A549 (cell line): ENCODE data around the gene FARSB. TPM values are rescaled to one million over a fixed set of nuclear protein-coding genes. Genes with fewer than 3 reads are reported as not detected.

Experiments
- ATAC-seq, 2 experiments: fragments of 200-7000 bp in 1 of 2; fragments of >200 bp in 1 of 2; cut with Nextera tagmentation in 1 of 2; cut with Tn5 transposase in 1 of 2; 3 replicates each; pipeline versions ENCODE4 v1.8.0 to v1.9.1; 2018 to 2020; ENCODE audit warnings: mild to moderate bottlenecking in 1 of 2, moderate library complexity in 1 of 2
- CTCF ChIA-PET: fragments of 300-600 bp; sonication (Branson Sonifier 250); formaldehyde crosslinking; extraction: SDS; loops from one replicate; lab custom pipeline; 2021; ENCODE audit warnings: antibody characterized with exemption, inconsistent platforms; lab: Yijun Ruan, JAX
- POLR2A ChIA-PET: fragments of 350-600 bp; formaldehyde crosslinking; extraction: SDS; loops from one replicate; lab custom pipeline; 2021; ENCODE audit warnings: antibody characterized with exemption, inconsistent platforms; lab: Yijun Ruan, JAX
- DNase-seq, 2 experiments: peaks; one replicate each; pipeline versions ENCODE4 v3.0.0 to v3.0.0-alpha.2; 2011 to 2016; ENCODE audit warnings: low read depth in 1 of 2, low spot score in 1 of 2
- FAIRE-seq: peaks from 2 replicates; lab custom pipeline; 2011; peaks lifted over from hg19 to GRCh38; lab: Jason Lieb, UNC
- H3K27ac ChIP-seq, 2 experiments: fragments of >200 bp; sonication (Bioruptor Twin); formaldehyde crosslinking; 3 replicates each; pipeline ENCODE4 v1.5.1; 2016 to 2017
- H3K4me1 ChIP-seq: fragments of >200 bp; sonication (Bioruptor Twin); formaldehyde crosslinking; 3 replicates; pipeline ENCODE4 v1.6.1; 2016
- H3K4me2 ChIP-seq: fragments of >200 bp; sonication (Bioruptor Twin); formaldehyde crosslinking; 3 replicates; pipeline ENCODE4 v1.6.1; 2016
- H3K4me3 ChIP-seq: fragments of >200 bp; sonication (Bioruptor Twin); formaldehyde crosslinking; 3 replicates; pipeline ENCODE4 v1.5.1; 2016
- H3K9me3 ChIP-seq: fragments of >200 bp; sonication (Bioruptor Twin); formaldehyde crosslinking; 3 replicates; pipeline ENCODE4 v1.6.1; 2016
- ATOH8 ChIP-seq: fragments of 250-450 bp; sonication (Bioruptor Pico); IDR thresholded peaks from 2 replicates; pipeline ENCODE4 v1.5.0; 2020; ENCODE audit warnings: low read depth, mild to moderate bottlenecking, moderate library complexity
- CBX8 ChIP-seq: fragments of 200-600 bp; sonication (generic); IDR thresholded peaks from 2 replicates; pipeline ENCODE4 v1.6.1; 2016
- CEBPB ChIP-seq, 2 experiments: fragments of >200 bp in 1 of 2; sonication (Bioruptor Twin) in 1 of 2; formaldehyde crosslinking in 1 of 2; IDR thresholded peaks; 2 replicates each; pipeline ENCODE4 v1.6.1; 2012 to 2016
- CHD2 ChIP-seq: fragments of 150-350 bp; IDR thresholded peaks from 2 replicates; pipeline ENCODE4 v1.6.1; 2014; ENCODE audit warnings: low read length; ENCODE audit not compliant: partially characterized antibody
- CHD4 ChIP-seq: fragments of 200-600 bp; sonication (generic); IDR thresholded peaks from 2 replicates; pipeline ENCODE4 v1.6.1; 2016; ENCODE audit warnings: antibody characterized with exemption, mild to moderate bottlenecking, borderline replicate concordance
- E2F6 ChIP-seq: IDR thresholded peaks from 2 replicates; pipeline ENCODE4 v1.6.1; 2012; ENCODE audit warnings: low read depth, borderline replicate concordance
- EHF ChIP-seq: fragments of 250-450 bp; sonication (Bioruptor Pico); IDR thresholded peaks from 2 replicates; pipeline ENCODE4 v1.5.0; 2020; ENCODE audit warnings: mild to moderate bottlenecking
- EP300 ChIP-seq, 2 experiments: fragments of >200 bp; sonication (Bioruptor Twin); formaldehyde crosslinking; IDR thresholded peaks; 2 replicates in 1 of 2; 3 replicates in 1 of 2; pipeline ENCODE4 v1.6.1; 2016 to 2017
- HOXB5 ChIP-seq: fragments of 250-450 bp; sonication (Bioruptor Pico); IDR thresholded peaks from 2 replicates; pipeline ENCODE4 v1.5.0; 2020; ENCODE audit warnings: mild to moderate bottlenecking, moderate library complexity
- KDM1A ChIP-seq: fragments of 200-600 bp; sonication (generic); IDR thresholded peaks from 2 replicates; pipeline ENCODE4 v1.6.1; 2016; ENCODE audit warnings: low read depth, mild to moderate bottlenecking
- RARB ChIP-seq: fragments of 250-450 bp; sonication (Bioruptor Pico); IDR thresholded peaks from 2 replicates; pipeline ENCODE4 v1.8.0; 2021; ENCODE audit warnings: mild to moderate bottlenecking, moderate library complexity
- REST ChIP-seq: fragments of 200-600 bp; sonication (generic); IDR thresholded peaks from 2 replicates; pipeline ENCODE4 v1.6.1; 2016; ENCODE audit warnings: antibody characterized with exemption, mild to moderate bottlenecking, moderate library complexity
- SREBF2 ChIP-seq: fragments of 450-650 bp; IDR thresholded peaks from 2 replicates; pipeline ENCODE4 v1.6.1; 2014; ENCODE audit warnings: mild to moderate bottlenecking, moderate library complexity
- ZFP36 ChIP-seq: fragments of 450-650 bp; IDR thresholded peaks from 2 replicates; pipeline ENCODE4 v1.6.1; 2014; ENCODE audit warnings: borderline replicate concordance; ENCODE audit not compliant: partially characterized antibody
- ZNF302 ChIP-seq: fragments of 250-450 bp; sonication (Bioruptor Pico); IDR thresholded peaks from 2 replicates; pipeline ENCODE4 v1.9.0; 2021; ENCODE audit warnings: inconsistent platforms, mild to moderate bottlenecking, moderate library complexity
- ZSCAN20 ChIP-seq: fragments of 250-450 bp; sonication (Bioruptor Pico); IDR thresholded peaks from 2 replicates; pipeline ENCODE4 v1.8.0; 2022; ENCODE audit warnings: mild to moderate bottlenecking, moderate library complexity
- WGBS: methylation state at CpG from one replicate; pipeline ENCODE4 v1.1.6; 2017; ENCODE audit errors: missing lambda C conversion rate; 5-methylcytosine and 5-hydroxymethylcytosine counted together
- polyA plus RNA-seq, 4 experiments: library from polyadenylated mRNA; depleted of rRNA in 3 of 4; stranded (reverse); fragments of >200 nt; fragmentation: RNase III in 1 of 4; extraction: RNeasy Plus Mini Kit Qiagen cat#74134 plus additional on column Dnase treatment in 1 of 4; gene quantifications; 2 replicates in 3 of 4; 3 replicates in 1 of 4; pipeline ENCODE4 v1.2.3, GENCODE V29; 2011 to 2017

The FARSB gene
- polyA plus RNA-seq, 2 of the 4 experiments (the other 2 are of a cell fraction): 41.0 to 77.4 TPM

GRCh38 chr2:222668494-222669154 is 12.7 kb upstream of the FARSB start:
- ATAC-seq: no peak
- Histone ChIP-seq H3K9me3 (no peaks in the 10 kb centered on the region), H3K4me1 (peaks cover 4% of the 10 kb centered on the region; the same call in 1 of the 3 replicates), H3K27ac (no peak overlapping the region), H3K4me2 (no peak overlapping the region), H3K4me3 (no peak overlapping the region)
- WGBS: 92% methylated on average over 3 of the region's 3 CpGs
- DNase-seq: no peak
- ChIA-PET CTCF (interaction anchor here (1.1 to 1.8 kb wide), 3 partner anchors 11 to 161 kb away, joined by 3 to 5 read pairs (median 4); no protein-coding TSS in a partner anchor), POLR2A (no interaction called here)
- FAIRE-seq: no peak
- TF ChIP-seq CBX8 (no peak), KDM1A (no peak), ZNF302 (CRISPR knock-in tag) (no peak), EP300 (IDR thresholded peaks at IDR 0.05) (no peak), CHD4 (no peak), ZFP36 (no peak), CEBPB (IDR thresholded peaks at IDR 0.05) (no peak), E2F6 (no peak), EHF (CRISPR knock-in tag) (no peak), REST (no peak), ZSCAN20 (no peak), ATOH8 (CRISPR knock-in tag) (no peak), SREBF2 (no peak)

GRCh38 chr2:222663479-222663878 is 7.6 kb upstream of the FARSB start:
- CTCF ChIA-PET: interaction anchor here (1.2 kb wide), 2 partner anchors 8 to 27 kb away, joined by 3 to 4 read pairs; partner anchors contain the start of gene MOGAT1
- Histone ChIP-seq H3K9me3 (no peaks in the 10 kb centered on the region), H3K27ac (no peak overlapping the region), H3K4me3 (no peak overlapping the region), H3K4me2 (no peak overlapping the region), H3K4me1 (no peaks in the 10 kb centered on the region)
- no peak for DNase-seq
- FAIRE-seq: no peak
- WGBS: 83% methylated on average over 3 of the region's 3 CpGs
- ATAC-seq: no peak
- TF ChIP-seq CHD2 (no peak), E2F6 (no peak), HOXB5 (CRISPR knock-in tag) (no peak), RARB (CRISPR knock-in tag) (no peak)
- POLR2A ChIA-PET: no interaction called here
